SJSA1 (cell line): ENCODE measurements around the gene DYNC1LI1. TPM values are rescaled to one million over a fixed set of nuclear protein-coding genes. Genes with fewer than 3 reads are reported as not detected.
A peak's percentile ranks its signal among the peaks of the same experiment; 100 is the strongest.

ENCODE experiments used
- DNase-seq, 2 experiments: peaks; one replicate each; pipeline ENCODE4 v3.0.0-alpha.2; 2015 to 2020; ENCODE audit warnings: low spot score in 2 of 2, low read depth in 1 of 2
- H3K27ac ChIP-seq: fragments of 250-450 bp; sonication (Bioruptor Pico); 2 replicates; pipeline ENCODE4 v1.5.1; 2020; ENCODE audit warnings: mild to moderate bottlenecking, moderate library complexity
- H3K27me3 ChIP-seq: fragments of 250-450 bp; sonication (Bioruptor Pico); replicated peaks from 2 replicates; pipeline ENCODE4 v1.5.1; 2020; ENCODE audit warnings: mild to moderate bottlenecking, moderate library complexity
- H3K36me3 ChIP-seq: fragments of 250-450 bp; sonication (Bioruptor Pico); 2 replicates; pipeline ENCODE4 v1.5.1; 2020; ENCODE audit warnings: mild to moderate bottlenecking
- H3K4me1 ChIP-seq: fragments of 250-450 bp; sonication (Bioruptor Pico); replicated peaks from 2 replicates; pipeline ENCODE4 v1.6.1; 2021; ENCODE audit warnings: mild to moderate bottlenecking
- H3K4me3 ChIP-seq: fragments of 250-450 bp; sonication (Bioruptor Pico); 2 replicates; pipeline ENCODE4 v1.5.1; 2020; ENCODE audit warnings: mild to moderate bottlenecking
- H3K9me3 ChIP-seq: fragments of 250-450 bp; sonication (Bioruptor Pico); replicated peaks from 2 replicates; pipeline ENCODE4 v1.5.1; 2020; ENCODE audit warnings: mild to moderate bottlenecking
- total RNA-seq: library from RNA; depleted of rRNA; stranded (reverse); fragments of >200 nt; shearing (Covaris generic); gene quantifications from 2 replicates; pipeline ENCODE4 v1.2.3, GENCODE V29; 2014

DYNC1LI1 gene
- total RNA-seq, 1 experiment from 2014 or later = 67.0 TPM

DNA sequence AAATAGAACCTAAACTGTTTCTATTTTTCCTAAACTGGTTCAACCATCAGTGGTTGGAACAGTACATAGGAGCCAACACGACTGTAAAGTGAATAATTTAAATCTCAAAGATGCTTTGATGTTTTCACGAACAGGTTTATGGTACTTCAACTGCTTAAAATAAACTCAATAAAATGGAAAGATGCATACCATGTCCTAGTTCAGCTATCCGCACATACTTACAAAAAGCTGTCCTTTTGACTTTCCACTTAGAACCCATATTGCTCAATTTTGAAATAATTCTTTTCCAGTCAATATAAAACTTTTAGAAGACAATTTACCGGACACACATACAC lies 68.9 kb downstream of the DYNC1LI1 start:
- H3K27me3 ChIP-seq = no peaks in the 10 kb centered on the region
- peak overlapping the region; percentile 97 for H3K27ac ChIP-seq
- peak overlapping the region; percentile 97 for H3K4me3 ChIP-seq
- peaks cover 16% of the 10 kb centered on the region for H3K4me1 ChIP-seq
- peaks cover 22% of the 10 kb centered on the region for H3K36me3 ChIP-seq
- H3K9me3 ChIP-seq = no peaks in the 10 kb centered on the region
- no peak for DNase-seq

DNA sequence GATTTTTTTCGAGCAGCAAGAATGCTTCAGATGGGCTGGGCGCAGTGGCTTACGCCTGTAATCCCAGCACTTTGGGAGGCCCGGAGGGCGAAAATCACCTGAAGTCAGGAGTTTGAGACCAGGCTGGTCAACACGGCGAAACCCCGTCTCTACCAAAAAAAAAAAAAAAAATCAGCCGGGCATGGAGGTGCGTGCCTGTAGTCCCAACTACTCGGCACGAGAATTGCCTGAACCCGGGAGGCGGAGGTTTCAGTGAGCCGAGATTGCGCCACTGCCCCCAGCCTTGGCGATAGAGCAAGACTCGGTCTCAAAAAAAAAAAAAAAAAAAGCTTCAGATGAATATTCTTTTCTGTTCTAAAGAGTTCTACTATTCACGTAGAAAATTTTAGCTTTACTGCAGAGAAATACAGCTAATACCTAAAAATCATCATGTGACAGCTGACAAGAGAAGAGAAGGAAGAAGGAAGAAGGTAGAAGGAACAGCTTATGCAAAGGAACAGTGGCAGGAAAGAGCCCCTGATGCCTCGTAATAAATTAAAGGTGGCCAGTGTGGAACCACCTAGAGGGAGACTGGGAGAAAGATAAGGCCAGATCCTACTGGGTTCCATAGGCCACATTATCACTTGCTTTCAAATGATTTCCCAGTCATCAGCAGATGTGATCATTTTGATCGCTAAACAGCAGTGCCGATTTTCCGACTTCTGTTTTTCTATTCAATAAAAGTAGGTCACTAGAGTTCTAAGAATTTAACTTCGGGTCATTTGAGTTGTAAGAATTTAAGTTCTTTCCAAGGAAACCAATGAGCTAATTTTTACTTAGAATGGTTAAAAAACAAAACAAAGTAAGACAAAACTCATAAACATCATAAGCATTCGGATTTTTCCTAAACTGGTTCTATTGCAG lies 69.5 kb downstream of the DYNC1LI1 start:
- Histone ChIP-seq H3K4me1 (peaks cover 16% of the 10 kb centered on the region), H3K36me3 (peaks cover 22% of the 10 kb centered on the region), H3K4me3 (peak overlapping the region; percentile 97), H3K9me3 (no peaks in the 10 kb centered on the region), H3K27ac (peak overlapping the region; percentile 97), H3K27me3 (no peaks in the 10 kb centered on the region)
- DNase-seq = peak in 1 of 2 experiments; percentile 1

GRCh38 chr3:32500231-32500630 lies 70.4 kb downstream of the DYNC1LI1 start:
- Histone ChIP-seq H3K36me3 (peaks cover 24% of the 10 kb centered on the region), H3K27me3 (no peaks in the 10 kb centered on the region), H3K27ac (no peak overlapping the region), H3K4me1 (peaks cover 16% of the 10 kb centered on the region), H3K4me3 (no peak overlapping the region), H3K9me3 (no peaks in the 10 kb centered on the region)
- peak in 1 of 2 experiments; percentile 23 for DNase-seq

DNA sequence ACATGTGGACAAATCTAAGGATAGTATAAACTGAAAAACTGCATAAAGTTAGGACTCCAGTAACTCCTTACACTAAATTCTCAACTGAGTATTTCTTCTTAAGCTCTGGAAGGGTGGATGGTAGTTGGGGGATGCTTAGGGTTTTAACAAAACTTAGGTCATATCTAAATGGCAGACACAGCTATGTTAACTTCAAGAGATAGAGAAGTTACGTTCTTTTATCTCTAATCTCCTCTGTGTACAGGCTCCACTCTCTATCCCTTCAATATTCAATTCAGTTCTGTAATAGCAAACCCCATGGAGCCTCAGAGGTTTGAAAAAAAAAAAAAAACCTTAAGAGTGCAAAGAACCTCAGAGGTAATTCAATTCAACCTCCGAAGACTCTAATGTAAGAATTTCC lies 71.1 kb downstream of the DYNC1LI1 start:
- H3K36me3 ChIP-seq = peaks cover 26% of the 10 kb centered on the region
- H3K4me3 ChIP-seq = no peak overlapping the region
- H3K4me1 ChIP-seq = peaks cover 16% of the 10 kb centered on the region
- DNase-seq = no peak
- no peaks in the 10 kb centered on the region for H3K27me3 ChIP-seq
- no peaks in the 10 kb centered on the region for H3K9me3 ChIP-seq
- no peak overlapping the region for H3K27ac ChIP-seq

- Histone ChIP-seq H3K27ac (no peak overlapping the region), H3K4me3 (no peak overlapping the region), H3K36me3 (peaks cover 26% of the 10 kb centered on the region), H3K4me1 (peaks cover 20% of the 10 kb centered on the region), H3K9me3 (no peaks in the 10 kb centered on the region), H3K27me3 (no peaks in the 10 kb centered on the region)
- no peak for DNase-seq
These were observed 71.7 kb downstream of the DYNC1LI1 start for GRCh38 chr3:32498992-32499391.

DNA sequence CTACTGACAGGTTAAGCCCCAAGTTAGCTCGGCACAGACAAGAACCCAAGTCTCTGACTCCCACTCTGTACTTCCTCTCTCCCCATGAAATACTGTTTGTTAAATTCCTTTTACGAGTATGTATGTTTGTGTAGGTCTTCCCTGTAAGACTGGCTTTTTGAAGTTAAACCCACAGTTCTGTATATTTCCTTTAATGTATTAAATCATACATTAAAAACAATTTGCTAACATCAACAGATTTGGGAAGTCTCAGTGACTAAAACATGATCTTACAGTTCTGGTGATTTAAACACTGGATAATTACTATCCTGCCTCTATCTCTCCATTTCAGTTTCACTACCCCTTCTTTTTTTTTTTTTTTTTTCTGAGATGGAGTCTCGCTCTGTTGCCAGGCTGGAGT lies 72.4 kb downstream of the DYNC1LI1 start:
- DNase-seq = no peak
- Histone ChIP-seq H3K36me3 (peaks cover 26% of the 10 kb centered on the region), H3K4me1 (peaks cover 27% of the 10 kb centered on the region), H3K4me3 (no peak overlapping the region), H3K9me3 (no peaks in the 10 kb centered on the region), H3K27me3 (no peaks in the 10 kb centered on the region), H3K27ac (no peak overlapping the region)

GRCh38 chr3:32495609-32496008 lies 75.0 kb downstream of the DYNC1LI1 start:
- Histone ChIP-seq H3K4me3 (no peak overlapping the region), H3K4me1 (peaks cover 28% of the 10 kb centered on the region), H3K9me3 (no peaks in the 10 kb centered on the region), H3K27ac (no peak overlapping the region), H3K27me3 (no peaks in the 10 kb centered on the region), H3K36me3 (peaks cover 34% of the 10 kb centered on the region)
- DNase-seq = no peak

- Histone ChIP-seq H3K4me1 (peaks cover 23% of the 10 kb centered on the region), H3K27ac (no peak overlapping the region), H3K36me3 (peaks cover 33% of the 10 kb centered on the region), H3K4me3 (no peak overlapping the region), H3K9me3 (no peaks in the 10 kb centered on the region), H3K27me3 (no peaks in the 10 kb centered on the region)
- DNase-seq = no peak
These were observed 75.6 kb downstream of the DYNC1LI1 start for GRCh38 chr3:32495085-32495484.

DNA sequence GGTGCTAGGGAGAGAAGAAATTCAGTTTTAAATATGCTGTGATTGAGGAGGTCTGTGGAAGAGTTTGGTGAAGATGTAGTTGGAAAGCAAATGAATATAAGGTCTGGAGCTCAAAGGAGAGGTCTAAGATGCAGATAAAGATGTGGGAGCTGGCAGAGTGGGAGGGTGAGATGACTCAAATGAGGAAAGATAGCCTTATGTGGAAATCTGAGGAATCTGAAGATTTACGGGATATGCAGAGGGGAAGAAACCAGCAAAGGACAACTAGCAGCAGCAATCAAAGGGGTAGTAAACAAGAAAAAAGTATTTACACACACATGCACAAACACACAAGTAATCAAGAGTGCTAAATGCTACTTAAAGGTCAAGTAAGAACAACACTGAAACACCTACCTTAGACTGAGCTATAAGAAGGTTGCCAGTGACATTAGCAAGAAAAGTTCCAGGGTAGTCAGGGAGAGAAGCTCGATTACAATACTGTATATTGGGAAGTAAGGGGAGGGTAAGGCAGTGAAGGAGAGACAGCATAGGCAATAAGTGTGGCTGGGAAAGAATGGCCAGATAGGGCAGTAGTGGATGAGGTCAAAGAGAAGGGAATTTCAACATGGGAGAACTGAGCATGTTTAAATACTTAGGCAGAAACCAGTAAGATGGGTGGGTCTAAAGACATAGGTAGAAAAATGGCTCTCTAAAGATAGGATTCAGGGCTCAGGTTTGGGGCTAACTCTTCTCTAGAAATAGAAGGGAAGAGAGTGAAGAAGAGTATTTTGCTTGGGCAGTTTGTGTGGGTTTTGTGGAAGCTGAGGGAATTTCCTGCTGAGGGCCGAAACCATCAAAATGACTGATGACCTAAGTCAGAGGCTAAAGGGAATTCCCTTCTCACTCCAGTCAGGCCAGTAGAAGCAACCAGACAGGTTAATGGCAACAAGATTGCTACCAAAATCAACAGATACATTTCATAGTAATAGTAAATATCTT lies 76.9 kb downstream of the DYNC1LI1 start:
- no peak overlapping the region for H3K4me3 ChIP-seq
- H3K27me3 ChIP-seq = no peaks in the 10 kb centered on the region
- no peak overlapping the region for H3K27ac ChIP-seq
- peaks cover 32% of the 10 kb centered on the region for H3K36me3 ChIP-seq
- DNase-seq = no peak
- H3K4me1 ChIP-seq = peaks cover 19% of the 10 kb centered on the region
- no peaks in the 10 kb centered on the region for H3K9me3 ChIP-seq

DNA sequence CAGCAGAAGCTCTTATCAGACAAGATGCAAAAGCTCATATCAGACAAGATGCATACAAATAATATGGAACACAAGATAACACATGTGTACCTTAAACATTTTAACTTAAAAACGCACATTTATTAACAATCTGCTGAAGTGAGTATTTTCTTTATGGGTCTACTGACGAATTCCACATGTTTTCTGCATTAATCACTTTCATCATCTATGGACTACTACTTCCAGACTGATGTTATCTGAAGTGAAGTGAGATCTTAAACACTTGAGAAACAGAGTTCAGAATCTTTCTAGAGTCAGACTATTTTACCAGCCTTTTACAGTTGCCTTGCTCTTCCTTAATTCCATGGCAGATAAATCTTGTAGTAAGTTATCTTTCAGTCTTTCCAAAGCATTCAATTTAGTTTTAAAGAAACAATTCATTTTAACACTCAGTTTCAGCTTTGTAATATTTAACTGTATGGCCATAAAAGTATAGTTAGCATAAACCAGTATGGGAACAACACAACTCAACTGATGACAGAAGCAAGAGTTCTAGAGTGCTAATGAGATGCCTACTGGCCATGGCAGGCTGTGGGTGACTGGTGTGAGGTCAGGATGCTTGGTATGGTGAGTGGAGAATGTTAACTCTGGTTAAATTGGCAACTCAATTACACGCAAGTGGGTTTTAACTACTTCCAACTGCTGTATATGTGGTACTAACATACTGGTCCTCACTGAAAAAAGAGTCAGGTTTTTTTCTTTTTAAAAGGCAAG lies 77.8 kb downstream of the DYNC1LI1 start:
- H3K27ac ChIP-seq = no peak overlapping the region
- H3K4me3 ChIP-seq = no peak overlapping the region
- no peaks in the 10 kb centered on the region for H3K27me3 ChIP-seq
- peaks cover 32% of the 10 kb centered on the region for H3K36me3 ChIP-seq
- H3K9me3 ChIP-seq = no peaks in the 10 kb centered on the region
- DNase-seq = no peak
- peaks cover 19% of the 10 kb centered on the region for H3K4me1 ChIP-seq

- no peaks in the 10 kb centered on the region for H3K27me3 ChIP-seq
- DNase-seq = no peak
- no peaks in the 10 kb centered on the region for H3K9me3 ChIP-seq
- no peak overlapping the region for H3K4me3 ChIP-seq
- H3K36me3 ChIP-seq = peaks cover 57% of the 10 kb centered on the region
- H3K27ac ChIP-seq = no peak overlapping the region
- H3K4me1 ChIP-seq = peaks cover 11% of the 10 kb centered on the region
These were observed 82.1 kb downstream of the DYNC1LI1 start for GRCh38 chr3:32488474-32489008.

DNA sequence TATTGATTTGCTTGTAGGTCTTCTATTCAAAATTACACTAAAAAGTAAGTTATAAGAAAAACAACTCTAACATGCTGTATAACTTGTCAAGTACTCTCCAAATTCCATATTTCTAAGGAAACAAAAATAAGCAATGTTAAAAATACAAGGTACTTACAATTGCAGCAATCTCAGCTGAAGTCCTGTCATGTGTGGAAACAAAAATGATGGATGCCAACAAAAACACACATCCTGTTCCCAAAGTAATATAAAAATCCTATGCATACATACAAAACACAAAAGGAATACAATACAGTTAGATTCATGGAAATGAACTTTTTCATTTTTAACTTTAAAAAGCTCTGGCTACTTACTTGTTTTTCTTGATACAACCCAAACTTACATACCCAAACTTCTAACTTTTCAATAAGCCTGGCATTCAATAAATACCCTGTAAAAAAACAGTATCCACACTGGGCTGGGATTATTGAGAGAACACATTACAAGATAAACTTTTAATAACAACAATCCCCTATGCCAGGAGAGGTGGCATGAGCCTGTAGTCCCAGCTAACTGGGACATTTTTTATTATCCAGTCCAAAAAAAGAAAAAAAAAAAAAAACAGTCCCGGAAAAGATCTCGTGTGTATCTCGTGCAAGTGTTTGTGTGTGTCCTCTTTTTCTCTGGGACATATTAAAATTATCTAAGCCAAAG lies 82.7 kb downstream of the DYNC1LI1 start:
- no peak for DNase-seq

GRCh38 chr3:32484436-32484835 lies 86.2 kb downstream of the DYNC1LI1 start:
- no peak overlapping the region for H3K4me3 ChIP-seq
- H3K36me3 ChIP-seq = peaks cover 65% of the 10 kb centered on the region
- no peaks in the 10 kb centered on the region for H3K27me3 ChIP-seq
- H3K9me3 ChIP-seq = no peaks in the 10 kb centered on the region
- no peak for DNase-seq
- no peak overlapping the region for H3K27ac ChIP-seq
- H3K4me1 ChIP-seq = no peaks in the 10 kb centered on the region

More for the DNA sequence above, 82.7 kb downstream of the DYNC1LI1 start:
- H3K9me3 ChIP-seq = no peaks in the 10 kb centered on the region
- no peaks in the 10 kb centered on the region for H3K27me3 ChIP-seq
- peaks cover 63% of the 10 kb centered on the region for H3K36me3 ChIP-seq
- H3K4me3 ChIP-seq = no peak overlapping the region
- peaks cover 5% of the 10 kb centered on the region for H3K4me1 ChIP-seq
- H3K27ac ChIP-seq = no peak overlapping the region
